Testis (tissue), 3 donors: ENCODE results near the gene PDCD11. TPM values are rescaled to one million over a fixed set of nuclear protein-coding genes. Genes with fewer than 3 reads are reported as not detected.

ENCODE experiments used
- DNase-seq: peaks from one replicate; pipeline ENCODE4 v3.0.0-alpha.2; 2019
- H3K27ac ChIP-seq, 2 donors: fragments of 200-600 bp; sonication (generic); one replicate each; pipeline ENCODE4 v1.5.1; 2019
- H3K27me3 ChIP-seq: fragments of 200-600 bp; sonication (generic); one replicate; pipeline ENCODE4 v1.5.1; 2019
- H3K36me3 ChIP-seq: fragments of 200-600 bp; sonication (generic); one replicate; pipeline ENCODE4 v1.5.1; 2017; ENCODE audit warnings: low read depth; ENCODE audit errors: missing control alignments
- H3K4me1 ChIP-seq: fragments of 200-600 bp; sonication (generic); one replicate; pipeline ENCODE4 v1.5.1; 2019
- H3K4me3 ChIP-seq, 2 donors: fragments of 200-600 bp; sonication (generic); one replicate each; pipeline ENCODE4 v1.5.1; 2017 to 2019
- H3K9me3 ChIP-seq: fragments of 200-600 bp; sonication (generic); one replicate; pipeline ENCODE4 v1.5.1; 2017
- POLR2A ChIP-seq: fragments of 450-650 bp; IDR thresholded peaks from one replicate; pipeline ENCODE4 v1.6.1; 2017; ENCODE audit warnings: antibody characterized with exemption, mild to moderate bottlenecking, moderate library complexity
- WGBS, 2 donors: methylation state at CpG; one replicate each; pipeline ENCODE4 v1.1.5; 2018; 5-methylcytosine and 5-hydroxymethylcytosine counted together
- intact Hi-C: fragments of 100-400 bp; cut with DNase I; formaldehyde crosslinking; loops from one replicate; pipeline ENCODE4 v1.15.1; 2023; ENCODE audit warnings: low total_unique reads
- polyA plus RNA-seq: library from polyadenylated mRNA; stranded (reverse); fragments of 350-450 nt; fragmentation: Illumina TruSeq; extraction: RNeasy Lipid Tissue Mini Kit (QIAGEN cat#74804); gene quantifications from one replicate; pipeline ENCODE4 v1.2.3, GENCODE V29; 2014; ENCODE audit warnings: low read depth, low replicate concordance; ENCODE audit not compliant: insufficient read depth
- total RNA-seq, 2 donors: library from RNA; depleted of rRNA; stranded (reverse); fragments of >200 nt; gene quantifications; one replicate each; pipeline ENCODE4 v1.2.3, GENCODE V29; 2016
- TF ChIP-seq, protein P1 (sequence below), 3 experiments: fragments of 450-650 bp in 2 of 3; fragments of 200-600 bp in 1 of 3; sonication (generic) in 1 of 3; IDR thresholded peaks; one replicate each; pipeline ENCODE4 v1.5.1; 2016 to 2019; ENCODE audit warnings: antibody characterized with exemption in 3 of 3, mild to moderate bottlenecking in 2 of 3, moderate library complexity in 1 of 3

The PDCD11 gene
- total and polyA plus RNA-seq, 3 donors from 2014 or later, result 47.3 to 54.9 (median 50.7) TPM

DNA sequence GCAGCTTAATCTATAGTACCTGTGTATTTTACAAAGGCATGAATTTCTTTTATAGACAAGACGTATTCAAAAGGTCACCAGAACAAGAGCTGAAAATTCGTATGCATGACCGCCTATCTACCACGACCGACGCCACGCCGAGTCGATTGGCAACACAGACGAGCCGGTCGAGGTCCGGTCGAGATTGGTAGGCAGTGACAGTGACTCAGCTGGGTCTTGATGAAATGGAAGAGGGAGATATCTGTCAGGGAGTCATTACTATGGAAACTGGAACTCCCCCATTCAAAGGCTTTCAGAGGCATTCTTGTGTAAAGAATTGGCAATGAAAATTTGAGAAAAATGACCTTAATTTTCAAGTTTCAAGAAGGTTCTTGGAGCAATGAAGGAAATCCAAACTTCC, 2.2 kb upstream of the PDCD11 start:
- 65 to 71% methylated on average over 14 of the region's 14 CpGs for WGBS, 2 donors
- Histone ChIP-seq H3K4me1 (peaks cover 19% of the 10 kb centered on the region), H3K36me3 (no peaks in the 10 kb centered on the region), H3K27me3 (no peaks in the 10 kb centered on the region), H3K4me3 (no peak overlapping the region), H3K27ac (no peak overlapping the region), H3K9me3 (no peaks in the 10 kb centered on the region)
- no peak for TF ChIP-seq POLR2A
- TF ChIP-seq, protein P1, sequence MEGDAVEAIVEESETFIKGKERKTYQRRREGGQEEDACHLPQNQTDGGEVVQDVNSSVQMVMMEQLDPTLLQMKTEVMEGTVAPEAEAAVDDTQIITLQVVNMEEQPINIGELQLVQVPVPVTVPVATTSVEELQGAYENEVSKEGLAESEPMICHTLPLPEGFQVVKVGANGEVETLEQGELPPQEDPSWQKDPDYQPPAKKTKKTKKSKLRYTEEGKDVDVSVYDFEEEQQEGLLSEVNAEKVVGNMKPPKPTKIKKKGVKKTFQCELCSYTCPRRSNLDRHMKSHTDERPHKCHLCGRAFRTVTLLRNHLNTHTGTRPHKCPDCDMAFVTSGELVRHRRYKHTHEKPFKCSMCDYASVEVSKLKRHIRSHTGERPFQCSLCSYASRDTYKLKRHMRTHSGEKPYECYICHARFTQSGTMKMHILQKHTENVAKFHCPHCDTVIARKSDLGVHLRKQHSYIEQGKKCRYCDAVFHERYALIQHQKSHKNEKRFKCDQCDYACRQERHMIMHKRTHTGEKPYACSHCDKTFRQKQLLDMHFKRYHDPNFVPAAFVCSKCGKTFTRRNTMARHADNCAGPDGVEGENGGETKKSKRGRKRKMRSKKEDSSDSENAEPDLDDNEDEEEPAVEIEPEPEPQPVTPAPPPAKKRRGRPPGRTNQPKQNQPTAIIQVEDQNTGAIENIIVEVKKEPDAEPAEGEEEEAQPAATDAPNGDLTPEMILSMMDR (IDR thresholded peaks at IDR 0.05), result no peak
- no peak for DNase-seq
- intact Hi-C loops, result no loop called here

DNA sequence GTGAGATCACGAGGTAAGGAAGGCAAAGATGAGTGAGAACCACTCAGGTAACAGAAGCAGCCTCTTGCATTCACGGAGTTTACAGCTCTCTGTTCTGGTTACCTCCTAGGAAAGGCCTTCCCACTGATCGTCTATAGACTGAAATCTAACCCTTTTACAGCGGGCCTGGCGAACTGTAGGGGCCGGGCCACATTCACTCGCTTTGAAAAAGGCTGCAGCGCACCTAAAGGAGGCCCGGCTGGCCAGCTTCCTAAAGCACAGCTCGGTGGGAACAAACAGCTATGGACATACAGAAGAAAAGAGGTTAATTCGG, 716 bp upstream of the PDCD11 start:
- H3K27ac ChIP-seq, result peak overlapping the region; percentile 80 to 82
- DNase-seq, result no peak
- intact Hi-C loops, result no loop called here
- H3K9me3 ChIP-seq, result no peaks in the 10 kb centered on the region
- no peaks in the 10 kb centered on the region for H3K36me3 ChIP-seq
- H3K4me1 ChIP-seq, result peaks cover 19% of the 10 kb centered on the region
- H3K27me3 ChIP-seq, result no peaks in the 10 kb centered on the region
- TF ChIP-seq, protein P1 (IDR thresholded peaks at IDR 0.05), result no peak
- TF ChIP-seq POLR2A, result no peak
- WGBS, 2 donors, result 2% methylated on average over 8 to 11 of the region's 11 CpGs
- H3K4me3 ChIP-seq, result peak overlapping the region; percentile 91 to 96

DNA sequence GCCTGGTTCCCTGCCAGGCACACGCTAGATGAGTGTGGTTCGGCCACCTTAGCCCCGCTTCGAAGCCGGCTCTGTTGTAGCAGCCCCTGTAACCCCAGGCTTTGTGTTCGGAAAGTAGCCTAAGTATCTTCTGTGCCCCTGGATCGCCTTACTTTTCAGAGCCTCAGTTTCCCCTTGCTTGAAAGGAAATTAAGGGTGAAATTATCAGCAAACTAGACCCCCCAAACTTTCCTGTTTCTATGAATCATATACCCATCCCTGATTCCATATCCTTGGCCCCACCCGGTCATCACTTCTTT, 312 bp downstream of the PDCD11 start:
- Histone ChIP-seq H3K36me3 (no peaks in the 10 kb centered on the region), H3K27me3 (no peaks in the 10 kb centered on the region), H3K9me3 (no peaks in the 10 kb centered on the region), H3K4me1 (peaks cover 19% of the 10 kb centered on the region), H3K27ac (peak overlapping the region; percentile 48 to 80), H3K4me3 (peak overlapping the region; percentile 91 to 96)
- 1 to 6% methylated on average over 7 to 8 of the region's 8 CpGs for WGBS, 2 donors
- TF ChIP-seq POLR2A, result no peak
- TF ChIP-seq, protein P1 (IDR thresholded peaks at IDR 0.05), result no peak
- no peak for DNase-seq
- intact Hi-C loops, result no loop called here

DNA sequence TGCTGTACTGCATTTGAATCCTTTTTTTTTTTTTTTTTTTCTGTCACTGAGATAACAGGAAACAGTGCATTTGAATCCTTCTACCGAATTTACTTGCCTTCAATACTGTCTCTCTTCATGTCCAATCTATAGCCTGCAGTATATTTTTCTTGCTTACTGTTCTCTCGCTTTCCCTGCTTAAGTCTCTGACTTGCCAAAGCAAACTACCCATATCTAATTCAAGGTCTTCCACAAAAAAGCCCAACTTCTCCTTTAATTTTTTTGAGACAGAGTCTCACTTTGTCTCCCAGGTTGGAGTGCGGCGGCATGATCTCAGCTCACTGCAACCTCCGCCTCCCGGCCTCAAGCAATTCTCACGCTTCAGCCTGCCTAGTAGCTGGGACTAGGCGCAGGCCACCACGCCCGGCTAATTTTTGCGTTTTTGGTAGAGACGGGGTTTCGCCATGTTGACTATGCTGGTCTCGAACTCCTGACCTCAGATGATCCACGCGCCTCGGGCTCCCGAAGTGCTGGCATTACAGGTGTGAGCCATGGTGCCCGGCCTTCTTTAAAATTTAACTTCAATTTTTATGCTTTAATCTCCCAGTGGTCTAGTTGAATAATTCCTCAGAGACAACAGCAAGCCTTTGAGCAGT, 882 bp downstream of the PDCD11 start:
- H3K36me3 ChIP-seq, result no peaks in the 10 kb centered on the region
- 38 to 45% methylated on average over 19 of the region's 19 CpGs for WGBS, 2 donors
- no peak for DNase-seq
- H3K4me3 ChIP-seq, result peak overlapping the region; percentile 91 to 96
- no peaks in the 10 kb centered on the region for H3K27me3 ChIP-seq
- peaks cover 19% of the 10 kb centered on the region for H3K4me1 ChIP-seq
- intact Hi-C loops, result no loop called here
- H3K9me3 ChIP-seq, result no peaks in the 10 kb centered on the region
- H3K27ac ChIP-seq, result peak overlapping the region in 1 of 2 donors; percentile 48
- TF ChIP-seq POLR2A, result no peak
- TF ChIP-seq, protein P1 (IDR thresholded peaks at IDR 0.05), result no peak

GRCh38 chr10:103413564-103413963, 17.1 kb downstream of the PDCD11 start:
- TF ChIP-seq, protein P1 (IDR thresholded peaks at IDR 0.05), result no peak
- TF ChIP-seq POLR2A, result no peak
- Histone ChIP-seq H3K27me3 (no peaks in the 10 kb centered on the region), H3K36me3 (no peaks in the 10 kb centered on the region), H3K9me3 (no peaks in the 10 kb centered on the region), H3K27ac (no peak overlapping the region), H3K4me3 (no peak overlapping the region), H3K4me1 (no peaks in the 10 kb centered on the region)
- DNase-seq, result no peak
- 85 to 88% methylated on average over 2 of the region's 2 CpGs for WGBS, 2 donors
- intact Hi-C loops, result no loop called here
